ENCODE measurements around the gene LRRC4. TPM values are rescaled to one million over a fixed set of nuclear protein-coding genes. Genes with fewer than 3 reads are reported as not detected.

LRRC4 gene
- total RNA-seq, 2 experiments from 2014 or later, result 1.1 to 1.6 TPM

DNA sequence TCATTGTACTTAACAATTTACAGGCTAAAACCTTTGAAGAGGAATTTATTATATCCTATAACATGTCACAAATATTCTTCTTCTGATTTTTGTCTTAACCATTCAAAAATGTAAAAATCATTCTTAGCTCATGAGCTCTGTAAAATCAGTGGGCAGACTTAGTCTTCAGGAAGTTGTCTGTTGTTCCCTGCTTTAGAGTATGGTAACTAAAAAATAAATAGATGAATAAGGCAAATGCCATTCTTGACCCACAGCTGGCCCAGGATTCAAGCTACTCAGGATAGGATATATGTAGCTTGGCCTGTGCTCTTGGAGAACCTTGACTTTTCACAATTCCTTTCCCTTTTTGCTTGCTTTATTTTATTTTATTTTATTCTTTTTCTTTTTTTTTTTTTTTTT, 51.5 kb downstream of the LRRC4 start:
- Histone ChIP-seq H3K27ac (ENCODE audit: low read depth in 1 of 2, low read length in 2 of 2) (no peak overlapping the region), H3K4me3 (ENCODE audit: low read length) (no peak overlapping the region), H3K4me1 (ENCODE audit: insufficient read depth, low read length) (no peaks in the 10 kb centered on the region), H3K27me3 (ENCODE audit: control insufficient read depth in 1 of 2, insufficient read depth in 2 of 2, low read length in 2 of 2) (no peaks in the 10 kb centered on the region), H3K36me3 (ENCODE audit: insufficient read depth, low read length) (peaks cover 20% of the 10 kb centered on the region), H3K9me3 (ENCODE audit: control insufficient read depth in 1 of 2, insufficient read depth in 1 of 2, low read length in 2 of 2) (peaks cover 12 to 15% of the 10 kb centered on the region in 2 experiments)
- peaks cover 45% of the 10 kb centered on the region for H3K4me1 Mint-ChIP-seq (ENCODE audit: low read depth)
- no peak overlapping the region for H3K4me3 Mint-ChIP-seq
- H3K9me3 Mint-ChIP-seq, result peaks cover 15% of the 10 kb centered on the region
- intact Hi-C loops (cut with DNase I, micrococcal nuclease), result no loop called here
- H3K36me3 Mint-ChIP-seq (ENCODE audit: low read depth), result peaks cover 59% of the 10 kb centered on the region
- no peak overlapping the region for H3K27ac Mint-ChIP-seq
- TF ChIP-seq, protein P1, sequence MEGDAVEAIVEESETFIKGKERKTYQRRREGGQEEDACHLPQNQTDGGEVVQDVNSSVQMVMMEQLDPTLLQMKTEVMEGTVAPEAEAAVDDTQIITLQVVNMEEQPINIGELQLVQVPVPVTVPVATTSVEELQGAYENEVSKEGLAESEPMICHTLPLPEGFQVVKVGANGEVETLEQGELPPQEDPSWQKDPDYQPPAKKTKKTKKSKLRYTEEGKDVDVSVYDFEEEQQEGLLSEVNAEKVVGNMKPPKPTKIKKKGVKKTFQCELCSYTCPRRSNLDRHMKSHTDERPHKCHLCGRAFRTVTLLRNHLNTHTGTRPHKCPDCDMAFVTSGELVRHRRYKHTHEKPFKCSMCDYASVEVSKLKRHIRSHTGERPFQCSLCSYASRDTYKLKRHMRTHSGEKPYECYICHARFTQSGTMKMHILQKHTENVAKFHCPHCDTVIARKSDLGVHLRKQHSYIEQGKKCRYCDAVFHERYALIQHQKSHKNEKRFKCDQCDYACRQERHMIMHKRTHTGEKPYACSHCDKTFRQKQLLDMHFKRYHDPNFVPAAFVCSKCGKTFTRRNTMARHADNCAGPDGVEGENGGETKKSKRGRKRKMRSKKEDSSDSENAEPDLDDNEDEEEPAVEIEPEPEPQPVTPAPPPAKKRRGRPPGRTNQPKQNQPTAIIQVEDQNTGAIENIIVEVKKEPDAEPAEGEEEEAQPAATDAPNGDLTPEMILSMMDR (IDR thresholded peaks at IDR 0.05), result no peak
- ATAC-seq (ENCODE audit: poor library complexity), result no peak
- no peaks in the 10 kb centered on the region for H3K27me3 Mint-ChIP-seq
- CTCF ChIA-PET, result no interaction called here
- DNase-seq, result no peak
- POLR2A ChIA-PET, result no interaction called here

DNA sequence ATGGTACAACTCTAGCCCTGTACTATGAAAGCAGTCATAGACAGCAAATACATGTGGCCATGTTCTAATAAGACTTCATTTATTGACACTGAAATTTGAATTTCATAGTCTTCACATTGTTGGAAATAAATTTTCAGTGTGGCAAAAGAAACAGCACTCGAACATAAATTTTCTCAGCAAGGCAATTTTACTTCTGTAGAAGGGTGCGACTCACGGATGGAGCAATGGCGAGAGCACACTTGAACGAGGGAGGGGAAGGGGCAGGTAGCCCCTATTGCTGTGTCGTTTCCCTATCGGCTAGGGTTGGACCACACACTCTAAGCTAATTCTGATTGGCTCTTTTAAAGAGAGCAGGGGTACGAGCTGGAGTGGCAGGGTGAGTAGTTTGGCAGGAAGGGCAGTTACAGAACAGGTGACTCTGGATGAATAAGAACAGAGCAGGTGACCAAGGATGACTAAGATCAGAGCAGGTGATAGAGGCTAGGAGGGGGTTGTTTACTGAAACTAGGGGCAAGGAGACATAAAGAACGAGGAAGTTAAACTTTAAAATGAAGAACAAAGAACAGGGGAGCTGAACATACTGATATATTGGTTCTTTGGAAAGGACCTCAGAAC, 52.0 kb downstream of the LRRC4 start:
- no peak overlapping the region for H3K27ac Mint-ChIP-seq
- H3K4me1 Mint-ChIP-seq (ENCODE audit: low read depth), result peaks cover 45% of the 10 kb centered on the region
- ATAC-seq (ENCODE audit: poor library complexity) (no peak), DNase-seq (no peak)
- ChIA-PET CTCF (no interaction called here), POLR2A (no interaction called here)
- no peak overlapping the region for H3K27ac ChIP-seq (ENCODE audit: low read depth in 1 of 2, low read length in 2 of 2)
- H3K4me3 Mint-ChIP-seq, result no peak overlapping the region
- H3K27me3 ChIP-seq (ENCODE audit: control insufficient read depth in 1 of 2, insufficient read depth in 2 of 2, low read length in 2 of 2), result no peaks in the 10 kb centered on the region
- peaks cover 12 to 15% of the 10 kb centered on the region in 2 experiments for H3K9me3 ChIP-seq (ENCODE audit: control insufficient read depth in 1 of 2, insufficient read depth in 1 of 2, low read length in 2 of 2)
- TF ChIP-seq, protein P1 (IDR thresholded peaks at IDR 0.05), result no peak
- intact Hi-C loops (cut with DNase I, micrococcal nuclease), result no loop called here
- no peaks in the 10 kb centered on the region for H3K4me1 ChIP-seq (ENCODE audit: insufficient read depth, low read length)
- no peak overlapping the region for H3K4me3 ChIP-seq (ENCODE audit: low read length)
- peaks cover 20% of the 10 kb centered on the region for H3K36me3 ChIP-seq (ENCODE audit: insufficient read depth, low read length)
- H3K27me3 Mint-ChIP-seq, result no peaks in the 10 kb centered on the region
- peaks cover 64% of the 10 kb centered on the region for H3K36me3 Mint-ChIP-seq (ENCODE audit: low read depth)
- H3K9me3 Mint-ChIP-seq, result peaks cover 15% of the 10 kb centered on the region

DNA sequence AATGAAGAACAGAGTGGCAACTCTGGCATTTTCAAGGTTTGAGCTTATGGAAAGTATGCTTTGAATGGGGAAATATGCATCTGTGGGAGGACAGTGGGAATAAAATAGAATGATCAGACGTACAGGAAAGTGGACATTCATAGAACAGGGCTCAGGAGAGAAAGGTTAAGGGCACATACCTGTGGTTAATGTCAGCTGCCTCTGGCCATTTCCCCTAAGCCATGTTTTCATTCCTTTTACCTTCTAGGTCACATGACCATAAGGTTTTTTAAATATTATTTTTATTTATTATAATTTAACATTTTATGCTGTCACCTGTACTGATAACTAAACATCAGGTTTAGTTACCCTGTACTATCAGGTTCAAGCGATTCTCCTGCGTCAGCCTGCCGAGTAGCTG, 52.8 kb downstream of the LRRC4 start:
- Mint-ChIP-seq H3K27me3 (no peaks in the 10 kb centered on the region), H3K4me1 (ENCODE audit: low read depth) (peaks cover 45% of the 10 kb centered on the region), H3K27ac (no peak overlapping the region), H3K4me3 (no peak overlapping the region), H3K9me3 (peaks cover 15% of the 10 kb centered on the region), H3K36me3 (ENCODE audit: low read depth) (peaks cover 72% of the 10 kb centered on the region)
- TF ChIP-seq, protein P1 (IDR thresholded peaks at IDR 0.05), result no peak
- peaks cover 20% of the 10 kb centered on the region for H3K36me3 ChIP-seq (ENCODE audit: insufficient read depth, low read length)
- H3K27me3 ChIP-seq (ENCODE audit: control insufficient read depth in 1 of 2, insufficient read depth in 2 of 2, low read length in 2 of 2), result no peaks in the 10 kb centered on the region
- no peak overlapping the region for H3K27ac ChIP-seq (ENCODE audit: low read depth in 1 of 2, low read length in 2 of 2)
- POLR2A ChIA-PET, result no interaction called here
- peaks cover 12 to 15% of the 10 kb centered on the region in 2 experiments for H3K9me3 ChIP-seq (ENCODE audit: control insufficient read depth in 1 of 2, insufficient read depth in 1 of 2, low read length in 2 of 2)
- no peak overlapping the region for H3K4me3 ChIP-seq (ENCODE audit: low read length)
- DNase-seq (no peak), ATAC-seq (ENCODE audit: poor library complexity) (no peak)
- intact Hi-C loops (cut with DNase I, micrococcal nuclease), result no loop called here
- CTCF ChIA-PET, result no interaction called here
- H3K4me1 ChIP-seq (ENCODE audit: insufficient read depth, low read length), result no peaks in the 10 kb centered on the region

Other genes starting within 250 kb of the LRRC4 start
- gene LEP, start 209.8 kb upstream of the LRRC4 start, total RNA-seq, result not detected

Measured in CD4-positive, alpha-beta T cell (primary cell).